GM23248 (cell line): ENCODE measurements around the gene ATP8A2.

Experiments used
- EZH2 ChIP-seq: fragments of 200-600 bp; sonication (generic); IDR thresholded peaks from 2 replicates; pipeline ENCODE4 v1.6.1; 2018; ENCODE audit warnings: antibody characterized with exemption, mild to moderate bottlenecking; ENCODE audit not compliant: insufficient read depth, poor library complexity, severe bottlenecking
- EZH2phosphoT487 ChIP-seq: fragments of 200-600 bp; sonication (generic); IDR thresholded peaks from 2 replicates; pipeline ENCODE4 v1.6.1; 2018; ENCODE audit warnings: antibody characterized with exemption, moderate library complexity, mild to moderate bottlenecking, low read depth; ENCODE audit not compliant: insufficient read depth

DNA sequence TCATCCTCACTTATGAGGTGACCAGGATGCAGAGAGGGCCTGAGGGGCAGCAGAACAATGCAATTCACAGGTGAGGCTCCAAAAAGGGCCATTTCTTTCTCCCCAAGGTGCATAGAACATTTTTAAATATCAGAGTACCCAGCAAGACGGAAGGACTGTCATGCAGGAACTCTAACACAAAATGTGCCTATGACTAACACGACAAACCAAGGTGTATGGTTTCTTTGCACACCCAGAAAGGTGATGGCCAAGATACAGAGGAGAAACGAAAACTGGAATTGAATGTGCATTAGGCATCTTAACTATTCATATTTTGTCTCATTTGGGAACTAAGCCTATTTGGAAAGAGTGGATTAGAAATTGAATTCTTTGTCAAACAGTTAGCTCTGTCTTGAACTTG, 650.2 kb downstream of the ATP8A2 start:
- no peak for TF ChIP-seq EZH2
- TF ChIP-seq EZH2phosphoT487 = no peak
